WTC11 (cell line): Measurements from ENCODE around the gene ACSF2. TPM values are rescaled to one million over a fixed set of nuclear protein-coding genes. Genes with fewer than 3 reads are reported as not detected.

Experiments used
- ATAC-seq: fragments of 200-7000 bp; cut with Tn5 transposase; 2 replicates; pipeline ENCODE4 v1.10.0; 2021; ENCODE audit warnings: mild to moderate bottlenecking, moderate library complexity
- CTCF ChIA-PET: fragments of 300-600 bp; sonication (Branson Sonifier 250); formaldehyde crosslinking; loops from one replicate; lab custom pipeline; 2021; ENCODE audit warnings: antibody characterized with exemption; lab: Charles Lee
- POLR2A ChIA-PET: fragments of 350-600 bp; sonication (Branson Sonifier 250); formaldehyde crosslinking; loops from one replicate; lab custom pipeline; 2021; ENCODE audit warnings: antibody characterized with exemption; lab: Charles Lee
- DNase-seq: peaks from one replicate; pipeline ENCODE4 v3.0.0; 2021; ENCODE audit warnings: low spot score
- H3K27ac Mint-ChIP-seq: 2 replicates; pipeline ENCODE4 v1.8.0; 2021; ENCODE audit warnings: mixed read lengths
- H3K27me3 Mint-ChIP-seq: 2 replicates; pipeline ENCODE4 v1.8.0; 2021; ENCODE audit warnings: low read depth, mild to moderate bottlenecking, moderate library complexity, mixed read lengths
- H3K36me3 Mint-ChIP-seq: 2 replicates; pipeline ENCODE4 v1.8.0; 2021; ENCODE audit warnings: mixed read lengths
- H3K4me1 Mint-ChIP-seq: 2 replicates; pipeline ENCODE4 v1.8.0; 2022; ENCODE audit warnings: mixed read lengths
- H3K4me3 Mint-ChIP-seq: 2 replicates; pipeline ENCODE4 v1.8.0; 2021; ENCODE audit warnings: mild to moderate bottlenecking, moderate library complexity, mixed read lengths
- H3K9me3 Mint-ChIP-seq: 2 replicates; pipeline ENCODE4 v1.8.0; 2021; ENCODE audit warnings: mixed read lengths
- CREB1 ChIP-seq: sonication (generic); formaldehyde crosslinking; IDR thresholded peaks from 2 replicates; pipeline ENCODE4 v1.8.0; 2023; ENCODE audit warnings: mild to moderate bottlenecking, missing genetic modification reagents
- MYBL2 ChIP-seq: sonication (generic); formaldehyde crosslinking; IDR thresholded peaks from 2 replicates; pipeline ENCODE4 v1.8.1; 2023; ENCODE audit warnings: mild to moderate bottlenecking, moderate library complexity, missing genetic modification reagents
- NFYB ChIP-seq: sonication (generic); formaldehyde crosslinking; conservative IDR thresholded peaks from 2 replicates; pipeline ENCODE4 v1.8.0; 2022; ENCODE audit warnings: low read depth, missing genetic modification reagents
- RELA ChIP-seq: sonication (generic); formaldehyde crosslinking; IDR thresholded peaks from 2 replicates; pipeline ENCODE4 v1.8.1; 2022; ENCODE audit warnings: missing genetic modification reagents, mild to moderate bottlenecking, borderline replicate concordance
- TEAD1 ChIP-seq: sonication (generic); formaldehyde crosslinking; IDR thresholded peaks from 2 replicates; pipeline ENCODE4 v1.8.0; 2022; ENCODE audit warnings: mild to moderate bottlenecking, missing genetic modification reagents
- ZNF263 ChIP-seq: sonication (generic); formaldehyde crosslinking; IDR thresholded peaks from 2 replicates; pipeline ENCODE4 v1.8.1; 2022; ENCODE audit warnings: low read depth, mild to moderate bottlenecking, moderate library complexity, missing genetic modification reagents
- total RNA-seq: library from RNA; stranded (reverse); gene quantifications from 3 replicates; pipeline ENCODE4 v1.2.3, GENCODE V29; 2021
- TF ChIP-seq, protein P1 (sequence below): sonication (generic); formaldehyde crosslinking; IDR thresholded peaks from 2 replicates; pipeline ENCODE4 v1.8.0; 2023; ENCODE audit warnings: missing genetic modification reagents, mild to moderate bottlenecking, borderline replicate concordance
- TF ChIP-seq, protein P2 (sequence below): sonication (generic); formaldehyde crosslinking; IDR thresholded peaks from 2 replicates; pipeline ENCODE4 v1.8.1; 2023; ENCODE audit warnings: mild to moderate bottlenecking, missing genetic modification reagents, moderate library complexity
- TF ChIP-seq, protein P3 (sequence below): sonication (generic); formaldehyde crosslinking; IDR thresholded peaks from 2 replicates; pipeline ENCODE4 v1.8.1; 2023; ENCODE audit warnings: mild to moderate bottlenecking, moderate library complexity, missing genetic modification reagents
- TF ChIP-seq, protein P4 (sequence below): sonication (generic); formaldehyde crosslinking; IDR thresholded peaks from 2 replicates; pipeline ENCODE4 v1.8.1; 2022; ENCODE audit warnings: mild to moderate bottlenecking, missing genetic modification reagents, moderate library complexity, borderline replicate concordance
- TF ChIP-seq, protein P5 (sequence below): sonication (generic); formaldehyde crosslinking; IDR thresholded peaks from 2 replicates; pipeline ENCODE4 v1.8.0; 2023; ENCODE audit warnings: mild to moderate bottlenecking, missing genetic modification reagents
- TF ChIP-seq, protein P6 (sequence below): sonication (generic); formaldehyde crosslinking; IDR thresholded peaks from 2 replicates; pipeline ENCODE4 v1.8.1; 2022; ENCODE audit warnings: missing genetic modification reagents, borderline replicate concordance
- TF ChIP-seq, protein P7 (sequence below): sonication (generic); formaldehyde crosslinking; IDR thresholded peaks from 2 replicates; pipeline ENCODE4 v1.8.1; 2023; ENCODE audit warnings: mild to moderate bottlenecking, missing genetic modification reagents, borderline replicate concordance

ACSF2 gene
- total RNA-seq, 1 experiment from 2014 or later: 19.9 TPM

DNA sequence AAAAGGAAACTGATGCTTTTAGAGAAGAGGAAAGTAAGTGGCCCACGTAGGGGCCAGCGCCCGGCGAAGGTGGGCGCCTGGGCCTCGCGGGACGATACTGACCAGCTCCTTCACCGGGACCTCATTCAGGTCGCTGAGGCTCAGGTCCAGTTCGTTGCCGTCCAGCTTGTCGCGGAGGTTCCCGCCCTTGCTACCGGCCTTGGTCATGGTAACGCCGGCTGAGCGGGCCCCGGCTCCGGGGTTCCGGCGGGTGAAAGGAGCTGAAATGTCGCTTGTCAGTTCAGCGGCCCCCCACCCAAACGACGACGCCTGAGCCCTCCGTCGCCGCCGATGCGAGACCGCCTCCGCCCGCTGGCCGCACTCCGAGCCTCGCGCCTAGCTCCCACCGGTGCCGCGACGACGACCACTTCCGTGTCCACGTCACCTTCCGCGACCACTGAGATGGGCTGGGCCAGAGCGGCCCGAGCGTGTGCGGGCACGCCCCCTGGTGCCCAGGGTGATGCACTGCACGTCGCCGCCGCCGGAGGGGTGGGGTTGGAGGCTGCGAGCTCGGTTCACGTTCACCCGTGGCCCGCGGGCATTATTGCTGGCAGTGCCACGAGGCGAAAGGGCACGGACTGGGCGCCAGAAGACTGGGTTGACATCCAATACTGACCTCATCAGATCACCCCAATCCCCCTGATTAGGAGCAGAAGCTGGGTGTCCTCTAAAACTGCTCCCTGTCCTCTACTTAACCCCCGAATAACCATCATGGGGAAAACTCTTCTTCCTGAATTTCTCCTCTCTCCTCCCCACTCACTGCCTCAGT is 28.7 kb upstream of the ACSF2 start, which contains the start of gene LRRC59 (continued):
- TF ChIP-seq CREB1 (CRISPR knock-in tag) (peak; percentile 97), MYBL2 (CRISPR knock-in tag) (peak; percentile 94), RELA (no peak), ZNF263 (CRISPR knock-in tag) (no peak), TEAD1 (peak; percentile 97; the same call in 1 of the 2 replicates)
- TF ChIP-seq, protein P1, sequence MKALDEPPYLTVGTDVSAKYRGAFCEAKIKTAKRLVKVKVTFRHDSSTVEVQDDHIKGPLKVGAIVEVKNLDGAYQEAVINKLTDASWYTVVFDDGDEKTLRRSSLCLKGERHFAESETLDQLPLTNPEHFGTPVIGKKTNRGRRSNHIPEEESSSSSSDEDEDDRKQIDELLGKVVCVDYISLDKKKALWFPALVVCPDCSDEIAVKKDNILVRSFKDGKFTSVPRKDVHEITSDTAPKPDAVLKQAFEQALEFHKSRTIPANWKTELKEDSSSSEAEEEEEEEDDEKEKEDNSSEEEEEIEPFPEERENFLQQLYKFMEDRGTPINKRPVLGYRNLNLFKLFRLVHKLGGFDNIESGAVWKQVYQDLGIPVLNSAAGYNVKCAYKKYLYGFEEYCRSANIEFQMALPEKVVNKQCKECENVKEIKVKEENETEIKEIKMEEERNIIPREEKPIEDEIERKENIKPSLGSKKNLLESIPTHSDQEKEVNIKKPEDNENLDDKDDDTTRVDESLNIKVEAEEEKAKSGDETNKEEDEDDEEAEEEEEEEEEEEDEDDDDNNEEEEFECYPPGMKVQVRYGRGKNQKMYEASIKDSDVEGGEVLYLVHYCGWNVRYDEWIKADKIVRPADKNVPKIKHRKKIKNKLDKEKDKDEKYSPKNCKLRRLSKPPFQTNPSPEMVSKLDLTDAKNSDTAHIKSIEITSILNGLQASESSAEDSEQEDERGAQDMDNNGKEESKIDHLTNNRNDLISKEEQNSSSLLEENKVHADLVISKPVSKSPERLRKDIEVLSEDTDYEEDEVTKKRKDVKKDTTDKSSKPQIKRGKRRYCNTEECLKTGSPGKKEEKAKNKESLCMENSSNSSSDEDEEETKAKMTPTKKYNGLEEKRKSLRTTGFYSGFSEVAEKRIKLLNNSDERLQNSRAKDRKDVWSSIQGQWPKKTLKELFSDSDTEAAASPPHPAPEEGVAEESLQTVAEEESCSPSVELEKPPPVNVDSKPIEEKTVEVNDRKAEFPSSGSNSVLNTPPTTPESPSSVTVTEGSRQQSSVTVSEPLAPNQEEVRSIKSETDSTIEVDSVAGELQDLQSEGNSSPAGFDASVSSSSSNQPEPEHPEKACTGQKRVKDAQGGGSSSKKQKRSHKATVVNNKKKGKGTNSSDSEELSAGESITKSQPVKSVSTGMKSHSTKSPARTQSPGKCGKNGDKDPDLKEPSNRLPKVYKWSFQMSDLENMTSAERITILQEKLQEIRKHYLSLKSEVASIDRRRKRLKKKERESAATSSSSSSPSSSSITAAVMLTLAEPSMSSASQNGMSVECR (CRISPR knock-in tag): peak; percentile 96; the same call in 1 of the 2 replicates
- TF ChIP-seq, protein P2, sequence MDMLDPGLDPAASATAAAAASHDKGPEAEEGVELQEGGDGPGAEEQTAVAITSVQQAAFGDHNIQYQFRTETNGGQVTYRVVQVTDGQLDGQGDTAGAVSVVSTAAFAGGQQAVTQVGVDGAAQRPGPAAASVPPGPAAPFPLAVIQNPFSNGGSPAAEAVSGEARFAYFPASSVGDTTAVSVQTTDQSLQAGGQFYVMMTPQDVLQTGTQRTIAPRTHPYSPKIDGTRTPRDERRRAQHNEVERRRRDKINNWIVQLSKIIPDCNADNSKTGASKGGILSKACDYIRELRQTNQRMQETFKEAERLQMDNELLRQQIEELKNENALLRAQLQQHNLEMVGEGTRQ (CRISPR knock-in tag): peak; percentile 29
- TF ChIP-seq, protein P3, sequence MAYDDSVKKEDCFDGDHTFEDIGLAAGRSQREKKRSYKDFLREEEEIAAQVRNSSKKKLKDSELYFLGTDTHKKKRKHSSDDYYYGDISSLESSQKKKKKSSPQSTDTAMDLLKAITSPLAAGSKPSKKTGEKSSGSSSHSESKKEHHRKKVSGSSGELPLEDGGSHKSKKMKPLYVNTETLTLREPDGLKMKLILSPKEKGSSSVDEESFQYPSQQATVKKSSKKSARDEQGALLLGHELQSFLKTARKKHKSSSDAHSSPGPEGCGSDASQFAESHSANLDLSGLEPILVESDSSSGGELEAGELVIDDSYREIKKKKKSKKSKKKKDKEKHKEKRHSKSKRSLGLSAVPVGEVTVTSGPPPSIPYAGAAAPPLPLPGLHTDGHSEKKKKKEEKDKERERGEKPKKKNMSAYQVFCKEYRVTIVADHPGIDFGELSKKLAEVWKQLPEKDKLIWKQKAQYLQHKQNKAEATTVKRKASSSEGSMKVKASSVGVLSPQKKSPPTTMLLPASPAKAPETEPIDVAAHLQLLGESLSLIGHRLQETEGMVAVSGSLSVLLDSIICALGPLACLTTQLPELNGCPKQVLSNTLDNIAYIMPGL: peak; percentile 99
- TF ChIP-seq, protein P4, sequence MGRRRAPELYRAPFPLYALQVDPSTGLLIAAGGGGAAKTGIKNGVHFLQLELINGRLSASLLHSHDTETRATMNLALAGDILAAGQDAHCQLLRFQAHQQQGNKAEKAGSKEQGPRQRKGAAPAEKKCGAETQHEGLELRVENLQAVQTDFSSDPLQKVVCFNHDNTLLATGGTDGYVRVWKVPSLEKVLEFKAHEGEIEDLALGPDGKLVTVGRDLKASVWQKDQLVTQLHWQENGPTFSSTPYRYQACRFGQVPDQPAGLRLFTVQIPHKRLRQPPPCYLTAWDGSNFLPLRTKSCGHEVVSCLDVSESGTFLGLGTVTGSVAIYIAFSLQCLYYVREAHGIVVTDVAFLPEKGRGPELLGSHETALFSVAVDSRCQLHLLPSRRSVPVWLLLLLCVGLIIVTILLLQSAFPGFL (CRISPR knock-in tag): no peak; the same call in 1 of the 2 replicates

DNA sequence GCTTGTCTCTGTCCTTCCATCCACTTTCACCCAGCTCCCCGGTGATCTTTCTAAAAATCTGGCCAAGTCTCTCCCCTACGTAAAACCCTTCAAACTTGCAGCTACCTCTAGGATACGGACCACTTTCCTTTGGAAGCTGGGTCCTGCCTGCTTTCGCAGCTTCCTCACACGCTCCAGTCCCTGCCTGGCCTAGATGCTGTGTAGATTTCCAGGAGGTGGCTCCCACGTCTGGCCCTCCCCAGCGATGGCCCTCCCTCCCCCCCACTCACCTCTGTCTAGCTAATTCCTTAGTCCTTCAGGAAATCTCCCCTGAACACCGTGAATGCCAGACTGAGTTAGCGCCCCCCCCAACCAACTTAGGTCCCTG is 28.1 kb upstream of the ACSF2 start:
- peaks cover 15% of the 10 kb centered on the region for H3K4me1 Mint-ChIP-seq
- POLR2A ChIA-PET: interaction anchor here (0.6 to 1.8 kb wide), 5 partner anchors 29 to 634 kb away, joined by 3 to 8 read pairs (median 6); partner anchors contain the start of genes ACSF2 and FAM117A
- no peak overlapping the region for H3K27ac Mint-ChIP-seq
- H3K36me3 Mint-ChIP-seq: peaks cover 32% of the 10 kb centered on the region
- peak overlapping the region; percentile 93 for H3K4me3 Mint-ChIP-seq
- peaks cover 7% of the 10 kb centered on the region for H3K27me3 Mint-ChIP-seq
- CTCF ChIA-PET: interaction anchor here (0.8 to 4.0 kb wide), 68 partner anchors 9 to 400 kb away, joined by 3 to 108 read pairs (median 6); partner anchors contain the start of genes ACSF2, CHAD, EME1 and MRPL27
- H3K9me3 Mint-ChIP-seq: peaks cover 20% of the 10 kb centered on the region
- peak; percentile 33 for ATAC-seq
- DNase-seq: no peak
- TF ChIP-seq, protein P4 (CRISPR knock-in tag): no peak
- TF ChIP-seq, protein P5, sequence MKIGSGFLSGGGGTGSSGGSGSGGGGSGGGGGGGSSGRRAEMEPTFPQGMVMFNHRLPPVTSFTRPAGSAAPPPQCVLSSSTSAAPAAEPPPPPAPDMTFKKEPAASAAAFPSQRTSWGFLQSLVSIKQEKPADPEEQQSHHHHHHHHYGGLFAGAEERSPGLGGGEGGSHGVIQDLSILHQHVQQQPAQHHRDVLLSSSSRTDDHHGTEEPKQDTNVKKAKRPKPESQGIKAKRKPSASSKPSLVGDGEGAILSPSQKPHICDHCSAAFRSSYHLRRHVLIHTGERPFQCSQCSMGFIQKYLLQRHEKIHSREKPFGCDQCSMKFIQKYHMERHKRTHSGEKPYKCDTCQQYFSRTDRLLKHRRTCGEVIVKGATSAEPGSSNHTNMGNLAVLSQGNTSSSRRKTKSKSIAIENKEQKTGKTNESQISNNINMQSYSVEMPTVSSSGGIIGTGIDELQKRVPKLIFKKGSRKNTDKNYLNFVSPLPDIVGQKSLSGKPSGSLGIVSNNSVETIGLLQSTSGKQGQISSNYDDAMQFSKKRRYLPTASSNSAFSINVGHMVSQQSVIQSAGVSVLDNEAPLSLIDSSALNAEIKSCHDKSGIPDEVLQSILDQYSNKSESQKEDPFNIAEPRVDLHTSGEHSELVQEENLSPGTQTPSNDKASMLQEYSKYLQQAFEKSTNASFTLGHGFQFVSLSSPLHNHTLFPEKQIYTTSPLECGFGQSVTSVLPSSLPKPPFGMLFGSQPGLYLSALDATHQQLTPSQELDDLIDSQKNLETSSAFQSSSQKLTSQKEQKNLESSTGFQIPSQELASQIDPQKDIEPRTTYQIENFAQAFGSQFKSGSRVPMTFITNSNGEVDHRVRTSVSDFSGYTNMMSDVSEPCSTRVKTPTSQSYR (CRISPR knock-in tag): no peak
- TF ChIP-seq, protein P6, sequence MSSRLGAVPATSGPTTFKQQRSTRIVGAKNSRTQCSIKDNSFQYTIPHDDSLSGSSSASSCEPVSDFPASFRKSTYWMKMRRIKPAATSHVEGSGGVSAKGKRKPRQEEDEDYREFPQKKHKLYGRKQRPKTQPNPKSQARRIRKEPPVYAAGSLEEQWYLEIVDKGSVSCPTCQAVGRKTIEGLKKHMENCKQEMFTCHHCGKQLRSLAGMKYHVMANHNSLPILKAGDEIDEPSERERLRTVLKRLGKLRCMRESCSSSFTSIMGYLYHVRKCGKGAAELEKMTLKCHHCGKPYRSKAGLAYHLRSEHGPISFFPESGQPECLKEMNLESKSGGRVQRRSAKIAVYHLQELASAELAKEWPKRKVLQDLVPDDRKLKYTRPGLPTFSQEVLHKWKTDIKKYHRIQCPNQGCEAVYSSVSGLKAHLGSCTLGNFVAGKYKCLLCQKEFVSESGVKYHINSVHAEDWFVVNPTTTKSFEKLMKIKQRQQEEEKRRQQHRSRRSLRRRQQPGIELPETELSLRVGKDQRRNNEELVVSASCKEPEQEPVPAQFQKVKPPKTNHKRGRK (CRISPR knock-in tag): no peak
- TF ChIP-seq, protein P7, sequence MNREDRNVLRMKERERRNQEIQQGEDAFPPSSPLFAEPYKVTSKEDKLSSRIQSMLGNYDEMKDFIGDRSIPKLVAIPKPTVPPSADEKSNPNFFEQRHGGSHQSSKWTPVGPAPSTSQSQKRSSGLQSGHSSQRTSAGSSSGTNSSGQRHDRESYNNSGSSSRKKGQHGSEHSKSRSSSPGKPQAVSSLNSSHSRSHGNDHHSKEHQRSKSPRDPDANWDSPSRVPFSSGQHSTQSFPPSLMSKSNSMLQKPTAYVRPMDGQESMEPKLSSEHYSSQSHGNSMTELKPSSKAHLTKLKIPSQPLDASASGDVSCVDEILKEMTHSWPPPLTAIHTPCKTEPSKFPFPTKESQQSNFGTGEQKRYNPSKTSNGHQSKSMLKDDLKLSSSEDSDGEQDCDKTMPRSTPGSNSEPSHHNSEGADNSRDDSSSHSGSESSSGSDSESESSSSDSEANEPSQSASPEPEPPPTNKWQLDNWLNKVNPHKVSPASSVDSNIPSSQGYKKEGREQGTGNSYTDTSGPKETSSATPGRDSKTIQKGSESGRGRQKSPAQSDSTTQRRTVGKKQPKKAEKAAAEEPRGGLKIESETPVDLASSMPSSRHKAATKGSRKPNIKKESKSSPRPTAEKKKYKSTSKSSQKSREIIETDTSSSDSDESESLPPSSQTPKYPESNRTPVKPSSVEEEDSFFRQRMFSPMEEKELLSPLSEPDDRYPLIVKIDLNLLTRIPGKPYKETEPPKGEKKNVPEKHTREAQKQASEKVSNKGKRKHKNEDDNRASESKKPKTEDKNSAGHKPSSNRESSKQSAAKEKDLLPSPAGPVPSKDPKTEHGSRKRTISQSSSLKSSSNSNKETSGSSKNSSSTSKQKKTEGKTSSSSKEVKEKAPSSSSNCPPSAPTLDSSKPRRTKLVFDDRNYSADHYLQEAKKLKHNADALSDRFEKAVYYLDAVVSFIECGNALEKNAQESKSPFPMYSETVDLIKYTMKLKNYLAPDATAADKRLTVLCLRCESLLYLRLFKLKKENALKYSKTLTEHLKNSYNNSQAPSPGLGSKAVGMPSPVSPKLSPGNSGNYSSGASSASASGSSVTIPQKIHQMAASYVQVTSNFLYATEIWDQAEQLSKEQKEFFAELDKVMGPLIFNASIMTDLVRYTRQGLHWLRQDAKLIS (CRISPR knock-in tag): no peak
- TF ChIP-seq NFYB (CRISPR knock-in tag): no peak
